ENCODE measurements around the gene CEP85L.

The CEP85L gene

DNA sequence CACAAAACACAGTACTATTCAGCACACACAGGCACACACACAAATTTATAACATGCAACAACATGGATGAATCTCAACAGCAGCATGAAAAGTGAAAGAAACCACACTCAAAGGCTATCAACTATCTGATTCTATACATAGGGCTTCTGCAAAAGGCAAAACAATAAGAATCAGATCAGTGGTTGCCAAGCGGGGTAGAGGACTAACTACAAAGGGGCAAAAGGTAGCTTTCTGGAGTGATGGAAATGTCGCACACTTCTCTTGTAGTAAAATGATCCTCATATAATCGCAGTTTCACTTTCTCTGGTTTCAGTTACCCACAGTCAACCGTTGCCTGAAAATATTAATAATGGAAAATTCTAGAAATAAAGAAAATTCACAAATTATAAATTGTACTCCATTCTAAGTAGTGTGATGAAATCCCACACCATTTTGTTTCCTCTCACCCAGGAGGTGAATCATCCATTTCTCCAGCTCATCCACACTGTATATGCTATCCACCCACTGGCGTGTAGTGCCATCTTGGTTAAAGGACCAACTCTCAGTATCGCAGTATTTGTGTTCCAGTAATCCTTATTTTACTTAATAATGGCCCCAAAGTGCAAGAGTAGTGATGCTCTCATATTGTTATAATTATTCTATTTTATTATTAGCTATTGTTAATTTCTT is 116.1 kb downstream of the CEP85L start:
- DNase-seq = no peak

- DNase-seq = no peak
These were observed 120.4 kb downstream of the CEP85L start for GRCh38 chr6:118530942-118531341.

- no peak for DNase-seq
These were observed 121.6 kb downstream of the CEP85L start for GRCh38 chr6:118529756-118530155.

- DNase-seq = no peak
These were observed 123.3 kb downstream of the CEP85L start for GRCh38 chr6:118528129-118528528.

DNA sequence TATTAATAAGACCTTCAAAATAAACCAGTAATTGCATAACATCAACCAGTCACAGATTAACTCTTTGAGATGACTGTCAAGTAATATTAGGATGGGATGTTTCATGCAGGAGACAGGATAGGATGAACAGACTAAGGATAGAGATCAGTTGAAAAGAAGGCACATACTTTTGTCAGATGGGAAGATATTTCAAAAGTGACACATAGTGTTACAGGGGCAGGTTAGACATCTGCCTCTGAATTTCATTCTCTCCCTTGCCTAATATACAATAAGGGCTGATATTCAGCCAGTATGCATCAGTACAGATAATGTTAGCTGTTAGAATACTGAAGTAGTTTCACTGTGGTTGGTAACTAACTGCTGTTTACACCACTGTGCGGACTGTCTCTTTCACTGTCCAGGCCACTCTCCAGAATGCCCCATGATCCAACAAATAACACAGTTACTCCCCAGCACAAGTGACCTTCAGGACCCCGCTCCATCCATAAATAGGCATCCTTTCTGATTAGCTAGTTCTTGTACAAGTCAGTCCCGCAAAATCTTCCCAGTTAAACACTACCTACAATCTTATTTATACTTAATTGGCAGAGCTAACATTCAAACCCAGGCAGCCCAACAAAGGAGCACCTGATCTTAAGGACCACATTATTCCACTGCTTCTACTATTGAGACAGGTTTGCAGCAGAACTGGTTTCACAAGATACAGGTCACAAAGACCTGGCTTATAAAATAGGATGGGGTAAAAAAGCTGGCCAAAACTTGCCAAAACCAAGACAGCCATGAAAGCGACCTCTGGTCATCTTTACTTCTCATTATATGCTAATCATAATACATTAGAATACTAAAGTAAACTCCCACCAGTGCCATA is 125.2 kb downstream of the CEP85L start:
- no peak for DNase-seq

DNA sequence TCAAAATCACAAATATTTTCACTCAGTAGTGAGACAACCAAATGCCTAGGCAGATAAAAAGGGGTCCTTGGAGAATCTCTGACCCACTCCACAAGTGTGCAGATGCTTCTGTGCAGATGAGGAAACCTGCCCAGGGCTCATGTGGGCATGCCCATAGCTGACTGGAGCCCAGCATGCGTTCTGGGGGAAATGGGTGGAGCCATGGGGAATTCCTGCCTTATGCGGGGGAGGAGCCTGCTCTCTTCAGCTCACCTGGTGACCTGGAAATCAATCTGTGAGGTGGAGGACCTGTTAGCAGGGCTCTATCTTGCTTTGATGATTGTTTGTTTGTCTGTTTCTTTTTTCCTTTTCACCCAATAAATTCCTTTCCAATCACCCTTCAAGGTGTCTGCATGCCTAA is 126.7 kb downstream of the CEP85L start:
- DNase-seq = no peak

DNA sequence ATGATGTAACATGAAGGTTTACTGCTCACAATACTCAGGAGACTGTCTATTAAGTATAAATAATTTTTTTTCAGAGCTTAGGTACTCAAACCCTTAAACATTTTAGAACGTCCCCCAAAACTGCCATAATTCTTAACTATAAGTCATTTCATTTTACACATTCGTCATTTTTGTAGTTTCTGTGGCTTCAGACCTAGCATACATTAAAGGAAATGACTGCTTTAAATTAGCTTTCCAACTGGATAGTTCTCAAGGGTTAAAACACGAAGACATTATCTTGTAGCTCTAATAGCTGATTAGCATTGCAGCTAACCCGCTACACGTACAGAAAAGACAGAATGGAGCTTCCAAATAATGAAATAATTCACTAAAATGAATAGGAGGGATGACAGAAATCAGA is 128.2 kb downstream of the CEP85L start:
- DNase-seq = peak; percentile 37

GRCh38 chr6:118522422-118522821 is 129.0 kb downstream of the CEP85L start:
- no peak for DNase-seq

GRCh38 chr6:118514689-118515088 is 136.7 kb downstream of the CEP85L start:
- DNase-seq = no peak

DNA sequence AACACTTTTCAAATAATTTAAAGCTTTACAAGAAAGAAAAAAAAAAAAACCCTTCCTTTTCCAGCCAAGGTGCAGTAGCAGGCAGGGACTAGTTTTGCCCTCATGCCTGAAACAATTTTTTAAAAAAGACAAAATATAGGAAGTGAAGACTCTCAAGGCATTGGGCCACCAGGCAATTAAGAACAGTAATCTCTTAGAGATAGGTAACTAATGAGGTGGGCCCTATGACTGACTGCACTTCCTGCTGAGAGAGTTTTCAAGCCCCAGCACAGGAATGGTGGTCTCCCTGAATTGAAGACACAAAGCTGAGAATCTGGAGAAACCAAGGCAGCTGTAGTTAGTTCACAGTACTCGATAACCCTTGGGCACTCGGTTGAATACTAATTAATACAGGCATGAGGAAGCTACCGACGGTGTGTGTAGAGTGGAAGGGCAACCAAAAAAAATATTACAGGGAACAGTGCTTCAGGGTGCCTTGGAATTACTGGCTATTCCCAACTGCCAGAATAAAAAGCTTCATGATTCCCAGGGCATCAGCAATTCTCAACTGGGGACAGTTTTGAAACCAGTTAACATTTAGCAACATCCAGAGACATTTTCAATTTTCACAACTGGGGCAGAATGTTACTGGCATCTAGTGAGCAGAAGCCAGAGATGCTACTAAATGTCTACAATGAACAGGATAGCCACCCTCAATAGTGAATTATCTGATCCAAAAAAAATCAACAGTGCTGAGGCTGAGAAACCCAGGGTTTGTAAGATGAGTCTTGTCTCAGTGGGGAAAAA is 139.3 kb downstream of the CEP85L start:
- no peak for DNase-seq

DNA sequence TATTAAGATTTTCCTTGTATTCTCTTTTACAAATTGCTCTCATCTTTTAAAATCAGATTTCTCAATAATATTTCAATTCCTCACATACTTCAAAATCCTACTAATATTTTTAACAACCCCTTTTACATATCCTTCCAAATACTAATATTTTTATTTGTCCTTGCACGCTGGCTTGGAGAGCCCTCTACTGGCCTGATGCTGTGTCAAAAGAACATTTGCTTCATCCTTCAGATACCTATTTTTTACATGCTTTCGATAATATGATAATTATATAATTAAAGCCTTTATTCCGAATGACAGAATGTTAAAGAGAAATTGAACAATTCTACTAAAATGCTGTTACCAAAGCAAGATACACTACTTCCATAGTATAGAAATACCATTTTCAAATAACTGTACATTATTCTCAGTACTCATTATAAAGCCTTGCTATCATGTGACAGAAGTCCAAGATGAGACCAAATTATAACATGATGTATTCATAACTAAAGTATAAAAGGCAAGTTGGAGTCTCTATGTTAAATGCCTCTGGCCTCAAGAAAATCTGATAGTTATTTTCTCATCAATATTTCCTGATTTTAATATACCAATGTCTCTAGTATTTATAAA is 142.3 kb downstream of the CEP85L start:
- peak; percentile 12 for DNase-seq

DNA sequence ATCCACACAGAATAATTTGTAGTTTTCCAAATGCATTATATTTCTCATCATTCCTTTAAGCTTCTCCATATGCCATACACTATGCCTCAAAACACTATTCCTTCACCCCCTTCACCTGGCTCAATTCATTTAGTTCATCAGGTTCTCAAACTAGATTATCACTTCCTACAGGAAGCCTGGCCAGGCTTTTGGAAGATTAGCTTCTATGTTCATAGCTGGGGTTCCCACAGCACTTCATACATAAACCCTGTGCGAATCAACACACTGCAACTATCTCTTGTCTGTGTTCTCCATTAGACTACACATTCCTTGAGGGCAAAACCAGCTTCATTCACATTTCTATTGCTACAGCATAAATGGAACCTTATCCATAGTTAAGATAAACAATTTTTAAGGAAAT is 143.8 kb downstream of the CEP85L start:
- DNase-seq = no peak

DNA sequence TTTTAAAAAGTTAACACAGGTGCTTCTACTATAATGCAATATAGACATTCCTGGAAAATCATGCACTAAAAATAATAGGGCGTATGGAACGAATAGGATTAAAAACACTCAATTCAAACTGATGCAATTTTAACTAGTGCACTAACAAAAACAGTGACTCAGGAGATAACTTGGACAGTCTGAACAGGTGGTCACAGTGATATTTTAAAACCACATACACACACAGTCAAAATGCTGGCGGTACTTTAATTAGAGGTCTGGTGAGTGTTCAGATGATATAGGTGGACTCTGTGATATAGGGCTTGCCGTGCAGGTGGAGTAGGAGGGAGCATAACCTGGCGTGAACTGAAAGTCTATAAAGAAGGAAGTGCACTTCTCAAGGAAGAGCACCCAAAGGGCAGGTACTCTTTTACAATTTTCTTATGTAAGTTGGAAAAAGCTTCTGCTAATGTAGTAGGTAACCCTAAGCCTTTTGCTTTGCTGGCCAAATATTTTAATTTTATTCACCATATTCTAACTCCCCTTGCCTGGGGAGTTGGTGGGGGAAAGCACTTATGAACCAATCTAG is 145.2 kb downstream of the CEP85L start:
- DNase-seq = no peak

DNA sequence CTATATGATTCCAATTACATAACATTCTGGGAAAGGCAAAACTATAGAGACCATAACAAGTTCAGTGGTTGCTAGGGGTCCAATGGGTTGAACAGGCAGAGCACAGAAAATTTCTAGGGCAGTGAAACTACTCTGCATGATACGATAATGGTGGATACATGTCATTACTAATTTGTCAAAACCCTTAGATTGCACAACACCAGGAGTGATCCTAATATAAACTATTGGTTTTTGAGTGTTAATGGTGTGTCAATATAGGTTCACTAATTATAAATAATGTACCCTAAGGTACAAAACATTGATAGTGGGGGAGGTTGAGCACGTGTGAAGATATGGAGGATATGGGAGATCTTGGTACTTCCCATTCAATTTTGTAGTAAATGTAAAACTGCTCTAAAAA is 145.7 kb downstream of the CEP85L start:
- no peak for DNase-seq

GRCh38 chr6:118504611-118505010 is 146.8 kb downstream of the CEP85L start:
- no peak for DNase-seq

GRCh38 chr6:118502169-118502568 is 149.2 kb downstream of the CEP85L start:
- no peak for DNase-seq

DNA sequence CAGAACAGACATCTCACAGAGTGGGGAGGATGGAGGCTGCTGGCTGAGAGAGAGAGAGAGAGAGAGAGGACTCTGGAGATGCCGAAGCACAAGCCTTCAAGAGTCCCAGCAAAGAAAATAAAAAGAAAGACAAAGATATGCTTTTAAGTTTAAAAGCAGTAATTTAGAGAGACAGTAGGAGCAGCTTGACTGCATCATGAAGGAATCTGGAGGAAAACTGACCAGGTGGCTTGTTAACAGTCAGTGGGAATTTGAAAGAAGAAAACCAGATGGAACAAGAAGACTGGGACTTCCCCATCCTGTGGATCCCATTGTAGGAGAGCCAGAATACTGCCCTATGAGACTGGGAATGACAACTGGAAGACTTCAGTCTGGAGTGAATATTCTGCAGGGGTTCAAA is 149.6 kb downstream of the CEP85L start:
- no peak for DNase-seq

DNA sequence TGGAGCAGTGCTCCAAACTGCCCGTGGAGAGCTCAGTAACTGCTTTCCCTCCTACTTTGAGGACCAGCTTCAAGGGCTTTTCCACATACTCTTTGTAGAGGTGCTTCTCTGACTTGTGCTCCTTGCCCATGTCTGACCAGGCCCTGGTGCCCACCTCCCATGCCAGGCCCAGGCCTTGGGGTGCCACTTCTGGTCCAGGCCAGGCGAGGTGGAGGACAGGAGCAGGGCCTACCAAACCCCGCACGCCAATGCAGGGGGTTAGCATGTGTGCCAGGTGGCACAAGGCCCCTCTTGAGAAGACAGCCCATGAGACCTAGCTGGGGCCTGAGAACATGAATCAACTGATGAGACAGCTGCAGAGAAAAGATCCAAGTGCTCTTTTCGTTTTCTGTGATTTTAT is 150.3 kb downstream of the CEP85L start:
- no peak for DNase-seq

DNA sequence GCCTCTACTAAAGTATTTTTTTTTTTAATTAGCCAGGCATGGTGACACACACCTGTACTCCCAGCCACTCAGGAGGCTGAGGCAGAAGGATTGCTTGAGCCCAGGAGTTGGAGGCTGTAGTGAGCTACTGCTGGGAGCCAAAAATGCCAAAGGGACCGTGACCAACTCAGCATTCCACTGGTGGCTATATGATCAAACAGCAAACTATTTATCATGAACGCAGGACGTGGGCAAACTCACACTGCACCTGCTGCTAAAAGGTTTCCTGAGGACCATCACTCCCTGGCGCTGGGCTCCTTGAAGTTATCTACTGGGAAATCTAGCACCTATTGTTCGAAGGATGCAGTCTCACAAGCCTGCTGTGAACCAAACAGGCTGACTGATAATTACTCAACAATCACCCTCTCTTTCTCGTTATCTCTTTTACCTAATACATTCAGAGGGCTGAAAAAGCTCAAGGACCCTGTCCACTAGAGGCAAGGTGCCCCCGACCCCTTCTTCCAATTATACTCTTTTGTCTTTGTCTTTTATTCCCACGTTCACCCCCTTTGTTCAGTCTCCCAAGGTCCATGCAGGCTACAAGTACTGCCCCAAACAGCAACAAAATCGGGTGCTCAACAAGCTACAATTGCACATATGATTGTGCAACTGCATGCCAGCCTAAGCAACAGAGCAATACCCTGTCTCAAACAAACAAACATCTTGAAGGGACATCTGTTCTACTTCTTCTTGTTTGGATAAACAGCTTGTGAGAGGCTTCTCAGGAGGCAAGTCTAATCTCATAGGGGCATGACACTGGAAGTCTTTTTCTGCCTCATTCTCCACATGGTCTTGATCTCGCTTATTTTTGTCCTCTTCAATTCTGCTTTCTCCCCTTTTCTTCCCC is 151.0 kb downstream of the CEP85L start:
- no peak for DNase-seq

GRCh38 chr6:118495485-118496280 is 155.7 kb downstream of the CEP85L start:
- peak; percentile 23 for DNase-seq

DNA sequence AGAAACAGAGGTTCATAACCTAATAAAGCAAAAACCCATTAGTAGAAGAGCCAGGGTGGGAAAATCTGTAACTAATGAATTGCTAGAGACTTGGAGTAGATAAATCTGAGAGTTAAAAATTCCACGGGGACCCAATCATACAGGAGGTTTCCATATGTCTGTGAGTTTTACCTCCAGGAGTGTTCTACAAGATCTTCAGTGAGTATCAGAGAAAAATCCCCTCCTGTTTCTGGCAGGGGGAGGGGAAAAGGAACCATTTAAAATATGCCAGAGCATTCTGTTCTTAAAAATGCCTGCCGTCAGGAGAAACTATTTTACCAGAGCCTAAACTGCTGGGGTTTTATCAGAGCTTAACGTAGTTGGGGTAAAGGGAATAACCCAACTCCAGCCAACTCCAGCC is 157.3 kb downstream of the CEP85L start:
- no peak for DNase-seq

Measured in activated CD4-positive, alpha-beta T cell treated with anti-CD3 and anti-CD28 coated beads, Interleukin-2, amount 50 U/mL, for 16 hours (primary cell).